Fibroblast of lung (primary cell): Measurements from ENCODE around the gene BEND7. TPM values are rescaled to one million over a fixed set of nuclear protein-coding genes. Genes with fewer than 3 reads are reported as not detected.
"Not testable (repeated sequence)": the region's sequence is repeated elsewhere in the genome, so short reads cannot be mapped to it uniquely, and the experiment has no call there.

Experiments used
- DNase-seq, 2 donors: peaks; one replicate each; pipeline versions ENCODE4 v3.0.0 to v3.0.0-alpha.2; 2010; ENCODE audit warnings: low read depth in 2 of 2
- H2AFZ ChIP-seq: 2 replicates; pipeline ENCODE4 v1.5.1; 2012; ENCODE audit warnings: low read length, control low read depth, inconsistent platforms
- H3K27ac ChIP-seq: 2 replicates; pipeline ENCODE4 v1.5.1; 2011; ENCODE audit warnings: low read length, control low read depth; ENCODE audit not compliant: insufficient read depth
- H3K27me3 ChIP-seq: 2 replicates; pipeline ENCODE4 v1.5.1; 2011; ENCODE audit warnings: mild to moderate bottlenecking, low read length; ENCODE audit not compliant: control insufficient read depth, insufficient read depth
- H3K36me3 ChIP-seq: 2 replicates; pipeline ENCODE4 v1.5.1; 2011; ENCODE audit warnings: low read length; ENCODE audit not compliant: control insufficient read depth, insufficient read depth
- H3K4me1 ChIP-seq: 2 replicates; pipeline ENCODE4 v1.5.1; 2011; ENCODE audit warnings: low read length; ENCODE audit not compliant: control insufficient read depth, insufficient read depth; ENCODE audit errors: extremely low read depth
- H3K4me2 ChIP-seq: 2 replicates; pipeline ENCODE4 v1.5.1; 2011; ENCODE audit warnings: low read length, control low read depth; ENCODE audit not compliant: insufficient read depth; ENCODE audit errors: extremely low read depth
- H3K4me3 ChIP-seq, 4 experiments: fragments of 200-600 bp in 1 of 4; sonication (generic) in 1 of 4; replicated peaks in 1 of 4; 2 replicates each; pipeline ENCODE4 v1.5.1; 2011 to 2016; ENCODE audit warnings: low read length in 4 of 4, low read depth in 3 of 4, mild to moderate bottlenecking in 3 of 4, control low read depth in 2 of 4, inconsistent platforms in 1 of 4, mixed read lengths in 1 of 4; ENCODE audit not compliant: insufficient read depth in 1 of 4; ENCODE audit errors: control extremely low read depth in 1 of 4
- H3K79me2 ChIP-seq: 2 replicates; pipeline ENCODE4 v1.5.1; 2012; ENCODE audit warnings: mild to moderate bottlenecking, low read length, inconsistent platforms; ENCODE audit not compliant: control insufficient read depth, insufficient read depth
- H3K9ac ChIP-seq: 2 replicates; pipeline ENCODE4 v1.5.1; 2011; ENCODE audit warnings: mild to moderate bottlenecking, low read length, control low read depth; ENCODE audit not compliant: insufficient read depth
- H3K9me3 ChIP-seq: 2 replicates; pipeline ENCODE4 v1.5.1; 2012; ENCODE audit warnings: low read depth, low read length; ENCODE audit not compliant: control insufficient read depth, insufficient read depth
- H4K20me1 ChIP-seq: 2 replicates; pipeline ENCODE4 v1.5.1; 2011; ENCODE audit warnings: low read length; ENCODE audit not compliant: control insufficient read depth, insufficient read depth; ENCODE audit errors: extremely low read depth
- CTCF ChIP-seq, 2 donors: IDR thresholded peaks in 1 of 2; conservative IDR thresholded peaks in 1 of 2; 1 replicate in 1 of 2; 2 replicates in 1 of 2; pipeline ENCODE4 v1.5.1; 2011 to 2012; ENCODE audit warnings: low read length in 2 of 2, control low read depth in 1 of 2, inconsistent platforms in 1 of 2, low read depth in 1 of 2, mild to moderate bottlenecking in 1 of 2
- EZH2 ChIP-seq: IDR thresholded peaks from 2 replicates; pipeline ENCODE4 v1.5.1; 2012; ENCODE audit warnings: low read length, control low read depth, mild to moderate bottlenecking; ENCODE audit errors: missing control alignments
- polyA plus RNA-seq, 2 donors: library from polyadenylated mRNA; depleted of rRNA in 1 of 2; stranded (reverse) in 1 of 2; unstranded in 1 of 2; fragments of >200 nt; gene quantifications; 2 replicates each; pipeline ENCODE4 v1.2.1, GENCODE V29; 2011 to 2012; ENCODE audit warnings: missing spikeins in 1 of 2
- total RNA-seq: library from RNA; depleted of rRNA; stranded (reverse); fragments of >200 nt; gene quantifications from 2 replicates; pipeline ENCODE4 v1.2.1, GENCODE V29; 2014

Gene BEND7
- total and polyA plus RNA-seq, 2 donors (not counting 1 experiment from before 2014, with no cell fraction given), result 6.2 to 10.6 TPM

GRCh38 chr10:13550802-13551201, 22.0 kb upstream of the BEND7 start:
- H3K9ac ChIP-seq, result no peak overlapping the region
- no peaks in the 10 kb centered on the region for H3K79me2 ChIP-seq
- no peak overlapping the region for H3K4me3 ChIP-seq
- no peaks in the 10 kb centered on the region for H3K27me3 ChIP-seq
- no peaks in the 10 kb centered on the region for H3K9me3 ChIP-seq
- H4K20me1 ChIP-seq, result no peaks in the 10 kb centered on the region
- TF ChIP-seq EZH2, result no peak
- TF ChIP-seq CTCF (conservative IDR thresholded peaks at IDR 0.05 in 1 of 2, IDR thresholded peaks at IDR 0.05 in 1 of 2; ENCODE audit: low read depth in 1 of 2, low read length in 2 of 2), result no peak
- H3K27ac ChIP-seq, result no peak overlapping the region
- H3K4me1 ChIP-seq, result no peaks in the 10 kb centered on the region
- H3K36me3 ChIP-seq, result no peaks in the 10 kb centered on the region
- DNase-seq, result no peak
- H3K4me2 ChIP-seq, result no peak overlapping the region
- H2AFZ ChIP-seq, result no peak overlapping the region

- Histone ChIP-seq H3K9ac (no peak overlapping the region), H3K4me2 (no peak overlapping the region), H3K4me1 (no peaks in the 10 kb centered on the region), H3K4me3 (no peak overlapping the region), H3K27ac (no peak overlapping the region), H2AFZ (no peak overlapping the region), H4K20me1 (no peaks in the 10 kb centered on the region), H3K79me2 (no peaks in the 10 kb centered on the region), H3K9me3 (no peaks in the 10 kb centered on the region), H3K27me3 (peaks cover 14% of the 10 kb centered on the region), H3K36me3 (no peaks in the 10 kb centered on the region)
- no peak for DNase-seq
- TF ChIP-seq CTCF (conservative IDR thresholded peaks at IDR 0.05 in 1 of 2, IDR thresholded peaks at IDR 0.05 in 1 of 2; ENCODE audit: low read depth in 1 of 2, low read length in 2 of 2) (no peak), EZH2 (no peak)
Measured at GRCh38 chr10:13542533-13542932, 13.7 kb upstream of the BEND7 start.

- H4K20me1 ChIP-seq, DNase-seq, H2AFZ ChIP-seq, H3K9ac ChIP-seq, H3K4me1 ChIP-seq, H3K4me3 ChIP-seq, H3K79me2 ChIP-seq, H3K27ac ChIP-seq, H3K4me2 ChIP-seq, H3K36me3 ChIP-seq, H3K27me3 ChIP-seq, H3K9me3 ChIP-seq: not testable (repeated sequence)
Measured at GRCh38 chr10:13537985-13538384, 9.2 kb upstream of the BEND7 start.
